Measurements from ENCODE around the gene GNAQ.
"Not testable (repeated sequence)": the region's sequence is repeated elsewhere in the genome, so short reads cannot be mapped to it uniquely, and the experiment has no call there.

GNAQ gene

GRCh38 chr9:77708064-77708815 is 323.4 kb downstream of the GNAQ start:
- in situ Hi-C loops (cut with MboI; ENCODE audit: low sequenced_read_pairs): no loop called here
- Histone ChIP-seq H3K4me3 (no peak overlapping the region), H3K9me3 (no peaks in the 10 kb centered on the region), H3K4me1 (no peaks in the 10 kb centered on the region), H3K36me3 (replicated peaks) (no peaks in the 10 kb centered on the region), H3K27me3 (ENCODE audit: low read depth) (no peaks in the 10 kb centered on the region)
- no peak for DNase-seq (ENCODE audit: low spot score in 2 of 2)

GRCh38 chr9:77707383-77708063 is 324.1 kb downstream of the GNAQ start:
- Histone ChIP-seq H3K27me3 (ENCODE audit: low read depth) (no peaks in the 10 kb centered on the region), H3K36me3 (replicated peaks) (no peaks in the 10 kb centered on the region), H3K4me3 (no peak overlapping the region), H3K9me3 (no peaks in the 10 kb centered on the region), H3K4me1 (no peaks in the 10 kb centered on the region)
- in situ Hi-C loops (cut with MboI; ENCODE audit: low sequenced_read_pairs): no loop called here
- no peak for DNase-seq (ENCODE audit: low spot score in 2 of 2)

GRCh38 chr9:77705636-77706035 is 326.0 kb downstream of the GNAQ start:
- no peak for DNase-seq (ENCODE audit: low spot score in 2 of 2)

GRCh38 chr9:77702521-77703390 is 328.9 kb downstream of the GNAQ start:
- in situ Hi-C loops (cut with MboI; ENCODE audit: low sequenced_read_pairs); H3K4me1 ChIP-seq: not testable (repeated sequence)

More at GRCh38 chr9:77705636-77706035, 326.0 kb downstream of the GNAQ start:
- Histone ChIP-seq H3K36me3 (replicated peaks) (no peaks in the 10 kb centered on the region), H3K4me1 (no peaks in the 10 kb centered on the region), H3K27me3 (ENCODE audit: low read depth) (no peaks in the 10 kb centered on the region), H3K4me3 (no peak overlapping the region), H3K9me3 (no peaks in the 10 kb centered on the region)
- in situ Hi-C loops (cut with MboI; ENCODE audit: low sequenced_read_pairs): no loop called here

GRCh38 chr9:77697238-77697984 is 334.2 kb downstream of the GNAQ start:
- no peaks in the 10 kb centered on the region for H3K4me1 ChIP-seq
- H3K4me3 ChIP-seq: no peak overlapping the region
- no peak for DNase-seq (ENCODE audit: low spot score in 2 of 2)
- H3K36me3 ChIP-seq (replicated peaks): no peaks in the 10 kb centered on the region
- in situ Hi-C loops (cut with MboI; ENCODE audit: low sequenced_read_pairs): no loop called here
- no peaks in the 10 kb centered on the region for H3K9me3 ChIP-seq
- H3K27me3 ChIP-seq (ENCODE audit: low read depth): no peaks in the 10 kb centered on the region; the same call in 1 of the 2 replicates

More at GRCh38 chr9:77702521-77703390, 328.9 kb downstream of the GNAQ start:
- not testable (repeated sequence) for H3K36me3 ChIP-seq (replicated peaks); H3K9me3 ChIP-seq; H3K4me3 ChIP-seq; DNase-seq (ENCODE audit: low spot score in 2 of 2); H3K27me3 ChIP-seq (ENCODE audit: low read depth)

- not testable (repeated sequence) for H3K4me3 ChIP-seq, H3K9me3 ChIP-seq
These were observed 340.9 kb downstream of the GNAQ start for GRCh38 chr9:77690723-77691122.

GRCh38 chr9:77690119-77690518 is 341.5 kb downstream of the GNAQ start:
- H3K36me3 ChIP-seq (replicated peaks); in situ Hi-C loops (cut with MboI; ENCODE audit: low sequenced_read_pairs); DNase-seq (ENCODE audit: low spot score in 2 of 2): not testable (repeated sequence)

More at GRCh38 chr9:77690723-77691122, 340.9 kb downstream of the GNAQ start:
- DNase-seq (ENCODE audit: low spot score in 2 of 2); in situ Hi-C loops (cut with MboI; ENCODE audit: low sequenced_read_pairs); H3K27me3 ChIP-seq (ENCODE audit: low read depth); H3K36me3 ChIP-seq (replicated peaks); H3K4me1 ChIP-seq: not testable (repeated sequence)

GRCh38 chr9:77687737-77688136 is 343.9 kb downstream of the GNAQ start:
- in situ Hi-C loops (cut with MboI; ENCODE audit: low sequenced_read_pairs); H3K27me3 ChIP-seq (ENCODE audit: low read depth); H3K36me3 ChIP-seq (replicated peaks); H3K4me1 ChIP-seq; H3K4me3 ChIP-seq; H3K9me3 ChIP-seq: not testable (repeated sequence)
- DNase-seq (ENCODE audit: low spot score in 2 of 2): peak in 1 of 2 experiments; percentile 59

More at GRCh38 chr9:77690119-77690518, 341.5 kb downstream of the GNAQ start:
- not testable (repeated sequence) for H3K4me3 ChIP-seq; H3K9me3 ChIP-seq; H3K27me3 ChIP-seq (ENCODE audit: low read depth); H3K4me1 ChIP-seq

- Histone ChIP-seq H3K4me1 (no peaks in the 10 kb centered on the region), H3K27me3 (ENCODE audit: low read depth) (no peaks in the 10 kb centered on the region), H3K4me3 (no peak overlapping the region), H3K9me3 (no peaks in the 10 kb centered on the region), H3K36me3 (replicated peaks) (no peaks in the 10 kb centered on the region)
- in situ Hi-C loops (cut with MboI; ENCODE audit: low sequenced_read_pairs): no loop called here
- no peak for DNase-seq (ENCODE audit: low spot score in 2 of 2)
These were observed 351.0 kb downstream of the GNAQ start for GRCh38 chr9:77680581-77680980.

- no peaks in the 10 kb centered on the region for H3K36me3 ChIP-seq (replicated peaks)
- in situ Hi-C loops (cut with MboI; ENCODE audit: low sequenced_read_pairs): no loop called here
- DNase-seq (ENCODE audit: low spot score in 2 of 2): no peak
- H3K4me3 ChIP-seq: no peak overlapping the region
- H3K27me3 ChIP-seq (ENCODE audit: low read depth): no peaks in the 10 kb centered on the region
- no peaks in the 10 kb centered on the region for H3K4me1 ChIP-seq
- no peaks in the 10 kb centered on the region for H3K9me3 ChIP-seq
These were observed 351.8 kb downstream of the GNAQ start for GRCh38 chr9:77679661-77680368.

GRCh38 chr9:77679088-77679487 is 352.5 kb downstream of the GNAQ start:
- H3K36me3 ChIP-seq (replicated peaks): no peaks in the 10 kb centered on the region
- no peak for DNase-seq (ENCODE audit: low spot score in 2 of 2)
- no peaks in the 10 kb centered on the region for H3K27me3 ChIP-seq (ENCODE audit: low read depth)
- H3K4me1 ChIP-seq: no peaks in the 10 kb centered on the region
- no peaks in the 10 kb centered on the region for H3K9me3 ChIP-seq
- in situ Hi-C loops (cut with MboI; ENCODE audit: low sequenced_read_pairs): no loop called here
- H3K4me3 ChIP-seq: no peak overlapping the region

- Histone ChIP-seq H3K4me1 (no peaks in the 10 kb centered on the region), H3K27me3 (ENCODE audit: low read depth) (no peaks in the 10 kb centered on the region), H3K4me3 (no peak overlapping the region), H3K36me3 (replicated peaks) (no peaks in the 10 kb centered on the region), H3K9me3 (no peaks in the 10 kb centered on the region)
- no peak for DNase-seq (ENCODE audit: low spot score in 2 of 2)
- in situ Hi-C loops (cut with MboI; ENCODE audit: low sequenced_read_pairs): no loop called here
These were observed 353.6 kb downstream of the GNAQ start for GRCh38 chr9:77677957-77678535.

All from HAP-1 (cell line).